Epidermal melanocyte (primary cell): ENCODE results near the gene CHKA.

ENCODE experiments used
- DNase-seq: peaks from one replicate; pipeline ENCODE4 v3.0.0; 2011; ENCODE audit warnings: low spot score; ENCODE audit not compliant: insufficient read length

Gene CHKA

DNA sequence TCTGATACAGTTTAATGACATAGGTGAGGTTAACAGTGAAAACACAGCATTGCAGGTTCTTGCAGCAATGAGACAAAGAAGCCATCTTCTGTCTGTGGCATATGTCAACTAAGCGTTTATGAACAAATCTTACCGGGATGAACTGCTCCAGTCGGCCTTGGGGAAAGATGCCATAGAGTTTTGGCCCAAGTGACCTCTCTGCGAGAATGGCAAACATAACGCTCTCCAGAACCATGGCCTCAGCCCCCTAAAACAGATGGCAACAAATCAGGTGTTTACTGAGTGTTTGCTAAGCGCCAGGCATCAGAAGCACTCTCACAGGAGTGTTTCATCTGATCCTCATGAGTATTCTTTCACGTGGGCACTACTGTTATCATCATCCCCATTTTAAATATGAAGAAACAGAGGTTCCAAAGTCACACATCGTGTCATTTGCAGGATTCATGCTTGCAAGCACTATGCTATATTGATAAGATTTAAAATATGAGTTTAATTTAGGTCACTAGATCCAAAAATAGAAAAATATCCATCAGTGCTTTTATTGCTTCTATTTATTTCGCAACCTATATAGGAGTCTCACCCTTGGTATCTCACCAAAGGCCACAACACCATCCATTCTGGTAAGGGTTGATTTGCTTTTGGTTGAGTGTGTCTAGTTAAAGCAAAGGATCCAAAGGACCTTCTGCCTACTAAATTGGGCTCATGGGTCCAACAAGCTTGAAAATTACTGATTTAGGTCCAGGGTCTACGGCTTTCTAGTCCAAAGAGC lies 46.4 kb downstream of the CHKA start:
- DNase-seq, result no peak

GRCh38 chr11:68071281-68072048 lies 49.7 kb downstream of the CHKA start:
- DNase-seq, result no peak

DNA sequence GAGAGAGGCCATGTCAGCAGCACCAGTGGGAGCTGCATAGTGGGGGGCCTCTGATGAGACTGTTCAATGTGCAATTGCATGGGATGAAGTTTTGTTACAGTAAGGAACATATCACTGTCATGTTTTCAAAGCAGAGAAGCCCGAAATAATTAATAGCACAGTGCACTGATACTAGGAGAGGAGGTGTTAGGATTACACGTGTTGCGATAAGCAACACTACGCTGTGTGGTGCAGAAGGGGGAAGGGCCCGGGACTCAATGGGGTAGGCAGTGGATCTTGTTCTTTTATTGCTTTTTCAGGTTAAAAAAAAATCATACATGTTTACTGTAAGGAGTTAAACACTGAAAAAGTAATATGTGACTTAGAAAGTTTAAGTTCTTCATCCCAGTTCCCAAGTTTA lies 53.2 kb downstream of the CHKA start:
- no peak for DNase-seq

- DNase-seq, result no peak
Observed at GRCh38 chr11:68066742-68067141, 54.4 kb downstream of the CHKA start.

- DNase-seq, result no peak
Observed at GRCh38 chr11:68065841-68066240, 55.3 kb downstream of the CHKA start.

DNA sequence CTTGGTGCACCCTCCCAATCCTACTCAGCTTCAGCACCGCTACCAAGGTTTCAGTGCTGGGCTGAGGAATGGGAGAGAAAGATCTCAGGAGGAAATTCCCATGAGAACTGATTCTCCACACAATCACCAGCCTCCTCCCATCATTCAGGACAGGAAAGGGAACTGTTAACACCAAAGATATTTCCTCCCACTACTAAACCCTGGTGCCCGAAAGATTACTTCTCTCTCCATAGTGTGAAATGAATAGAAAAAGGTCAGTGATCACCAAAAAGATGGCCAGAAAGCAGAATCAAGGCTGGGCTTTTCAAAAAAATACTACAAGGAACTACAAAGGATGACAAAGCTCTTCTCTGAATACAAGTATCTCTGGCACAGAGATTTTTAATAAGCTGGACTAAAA lies 56.3 kb downstream of the CHKA start:
- DNase-seq, result no peak

DNA sequence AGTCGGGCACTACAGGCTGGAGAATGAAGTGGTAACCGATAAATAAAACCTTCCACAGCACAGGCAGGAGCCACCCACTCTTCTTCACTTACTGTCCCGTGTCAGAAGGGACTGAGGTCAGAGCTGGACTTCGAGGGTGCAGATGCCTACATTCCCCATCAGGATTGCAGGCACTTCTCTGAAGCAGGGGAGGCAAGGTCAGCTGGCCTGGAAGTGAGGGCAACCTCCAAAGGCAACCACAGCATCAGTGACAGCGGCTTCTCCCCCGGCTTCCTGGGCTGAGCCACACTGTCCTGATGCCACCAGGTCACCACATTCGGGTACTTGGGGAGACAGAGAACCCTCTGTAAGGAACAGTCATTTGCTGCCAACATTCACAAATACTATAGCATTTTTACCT lies 59.7 kb downstream of the CHKA start:
- no peak for DNase-seq

- DNase-seq, result no peak
Observed at GRCh38 chr11:68057807-68058206, 63.4 kb downstream of the CHKA start.

DNA sequence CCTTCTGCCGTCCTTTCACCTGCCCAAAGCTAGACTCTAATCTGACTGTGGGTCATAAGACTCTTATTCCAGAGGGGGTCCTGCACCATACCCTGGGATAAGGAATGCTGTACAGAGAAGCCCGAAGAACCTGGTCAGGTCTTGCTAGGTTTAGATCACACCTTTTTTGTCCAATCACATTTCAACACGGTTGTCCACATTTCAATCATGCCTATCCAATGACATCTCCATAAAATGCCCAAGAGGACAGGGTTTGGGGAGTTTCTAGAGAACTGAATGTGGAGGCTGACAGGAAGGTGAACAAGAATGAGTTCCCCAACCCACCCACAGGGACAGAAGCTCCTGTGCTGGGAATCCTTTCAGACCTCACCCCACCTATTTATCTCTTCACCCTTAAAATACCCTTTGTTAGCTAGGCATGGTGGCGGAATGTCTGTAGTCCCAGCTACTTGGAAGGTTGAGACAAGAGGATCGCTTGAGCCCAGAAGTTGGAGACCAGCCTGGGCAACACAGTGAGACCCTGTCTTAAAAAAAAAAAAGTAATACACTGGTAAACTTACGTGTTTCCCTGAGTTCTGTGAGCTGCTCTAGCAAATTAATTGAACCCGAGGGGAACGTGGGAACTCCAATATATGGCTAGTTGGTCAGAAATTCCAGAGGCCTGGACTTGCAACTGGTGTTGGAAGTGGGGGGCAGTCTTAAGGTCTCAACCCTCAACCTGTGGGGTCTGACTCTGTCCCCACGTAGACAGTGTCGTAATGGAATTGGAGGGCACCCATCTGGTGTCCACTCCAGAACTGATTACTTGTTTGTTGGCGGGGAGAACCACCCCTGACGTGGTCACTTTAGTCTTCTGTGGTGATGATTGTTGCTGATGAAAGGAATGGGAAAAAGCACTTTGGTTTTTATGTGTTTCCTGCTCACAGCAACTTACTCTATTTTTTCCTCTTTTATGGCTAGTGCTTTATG lies 64.6 kb downstream of the CHKA start:
- DNase-seq, result no peak

- DNase-seq, result no peak
Observed at GRCh38 chr11:68053981-68054812, 67.0 kb downstream of the CHKA start.

DNA sequence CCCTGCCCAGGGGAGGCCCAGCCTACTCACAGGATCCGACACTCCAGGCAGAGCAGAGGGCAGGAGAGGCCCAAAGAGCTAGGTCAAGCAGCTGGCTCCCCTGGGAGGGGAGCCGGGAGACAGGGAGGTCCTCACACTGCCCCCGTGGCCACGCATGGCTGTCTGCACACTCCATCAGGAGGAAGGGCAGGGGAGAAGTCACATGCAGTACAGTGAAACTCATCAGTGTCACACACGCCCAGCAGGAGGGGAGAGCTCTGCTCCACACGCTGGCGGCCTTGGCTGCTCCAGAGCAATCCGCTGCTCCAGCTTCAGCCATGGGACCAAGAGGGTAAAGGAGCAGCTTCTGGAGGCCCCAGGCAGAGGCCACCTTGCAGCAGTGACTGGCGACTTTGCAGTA lies 68.1 kb downstream of the CHKA start:
- no peak for DNase-seq

GRCh38 chr11:68052137-68052873 lies 68.9 kb downstream of the CHKA start:
- DNase-seq, result no peak

DNA sequence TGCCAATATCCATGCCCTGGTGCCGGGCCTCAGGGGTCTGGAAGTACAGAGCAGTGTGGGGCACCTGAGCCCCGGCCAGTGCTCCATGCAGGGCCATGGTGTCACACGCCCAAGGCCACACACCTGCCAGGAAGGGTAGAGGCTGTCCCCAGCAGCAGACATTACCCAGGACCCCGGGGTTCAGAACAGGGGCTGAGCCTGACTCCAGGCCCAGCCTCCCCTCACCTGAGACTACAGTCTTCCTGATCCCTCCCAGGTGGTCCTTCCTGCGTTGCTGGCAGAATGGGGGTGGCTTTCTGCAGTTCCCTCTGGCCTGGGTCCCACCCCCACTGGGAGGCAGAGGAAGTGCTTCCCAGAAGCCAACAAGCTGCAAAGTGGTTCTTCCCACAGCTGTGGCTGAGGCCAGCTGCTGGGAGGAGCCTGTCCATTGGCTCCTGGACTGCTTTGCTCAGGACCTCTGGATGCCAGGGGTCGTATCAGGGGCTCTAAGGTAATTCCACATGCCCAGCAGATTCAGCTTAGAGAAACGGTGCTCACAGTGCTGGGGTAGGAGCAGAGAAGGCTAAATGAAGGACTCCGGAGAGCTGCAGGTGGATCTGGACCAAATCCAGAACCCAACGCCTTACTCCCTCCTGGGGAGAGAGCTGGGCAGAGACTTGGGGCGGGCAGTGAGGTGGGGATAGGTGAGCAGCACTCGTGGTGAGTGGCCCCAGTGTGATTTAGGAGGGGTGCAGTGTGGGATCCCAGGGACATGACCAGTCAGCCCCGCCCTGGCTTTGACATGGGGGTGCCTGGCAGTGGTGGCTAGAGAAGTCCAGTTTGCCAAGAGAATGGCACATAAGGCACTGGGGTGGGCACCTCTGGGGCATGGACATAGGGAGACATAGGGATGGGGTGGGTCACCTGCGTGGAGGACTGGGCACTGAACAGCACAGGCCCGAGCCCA lies 69.7 kb downstream of the CHKA start:
- DNase-seq, result no peak

GRCh38 chr11:68050371-68050841 lies 70.8 kb downstream of the CHKA start:
- no peak for DNase-seq

GRCh38 chr11:68049509-68050370 lies 71.4 kb downstream of the CHKA start:
- no peak for DNase-seq

DNA sequence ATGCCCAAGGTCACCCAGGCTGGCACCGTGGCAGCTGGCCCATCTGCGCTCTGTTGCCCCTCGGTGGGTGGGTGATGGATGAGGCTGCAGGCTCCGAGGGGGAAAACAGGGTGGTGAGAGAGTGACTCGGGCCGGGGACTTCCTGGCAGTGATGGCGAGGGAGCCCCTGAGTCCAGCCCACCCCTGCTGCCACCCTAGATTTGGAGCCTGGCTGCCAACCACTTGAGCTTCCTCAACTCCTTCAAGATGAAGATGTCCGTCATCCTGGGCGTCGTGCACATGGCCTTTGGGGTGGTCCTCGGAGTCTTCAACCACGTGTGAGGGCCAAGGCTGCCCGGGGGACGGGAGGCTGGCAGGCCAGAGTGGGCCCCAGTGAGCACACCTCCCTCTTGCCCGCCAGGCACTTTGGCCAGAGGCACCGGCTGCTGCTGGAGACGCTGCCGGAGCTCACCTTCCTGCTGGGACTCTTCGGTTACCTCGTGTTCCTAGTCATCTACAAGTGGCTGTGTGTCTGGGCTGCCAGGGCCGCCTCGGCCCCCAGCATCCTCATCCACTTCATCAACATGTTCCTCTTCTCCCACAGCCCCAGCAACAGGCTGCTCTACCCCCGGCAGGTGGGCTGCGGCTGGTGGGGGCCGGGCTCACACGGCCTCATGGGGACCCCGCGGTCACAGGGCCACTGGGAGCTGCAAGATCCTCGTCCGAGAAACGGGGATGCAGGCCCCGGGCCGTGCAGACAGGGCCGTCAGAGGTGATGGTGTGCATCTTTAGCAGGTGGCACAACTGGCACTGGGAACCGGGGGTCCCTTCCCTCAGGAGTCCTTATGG lies 72.3 kb downstream of the CHKA start:
- DNase-seq, result no peak
